HG03439 (cell line): ENCODE measurements around the gene RGS19.
A peak's percentile ranks its signal among the peaks of the same experiment; 100 is the strongest.

Experiments
- ATAC-seq: cut with Tn5 transposase; IDR thresholded peaks from one replicate; pipeline ENCODE4 v1.9.1; 2021; ENCODE audit warnings: mild to moderate bottlenecking, moderate library complexity; ENCODE audit not compliant: unreplicated experiment

The RGS19 gene

GRCh38 chr20:64065062-64065973, 14.0 kb downstream of the RGS19 start:
- no peak for ATAC-seq

- ATAC-seq = no peak
These were observed 15.1 kb downstream of the RGS19 start for GRCh38 chr20:64064145-64064698.

DNA sequence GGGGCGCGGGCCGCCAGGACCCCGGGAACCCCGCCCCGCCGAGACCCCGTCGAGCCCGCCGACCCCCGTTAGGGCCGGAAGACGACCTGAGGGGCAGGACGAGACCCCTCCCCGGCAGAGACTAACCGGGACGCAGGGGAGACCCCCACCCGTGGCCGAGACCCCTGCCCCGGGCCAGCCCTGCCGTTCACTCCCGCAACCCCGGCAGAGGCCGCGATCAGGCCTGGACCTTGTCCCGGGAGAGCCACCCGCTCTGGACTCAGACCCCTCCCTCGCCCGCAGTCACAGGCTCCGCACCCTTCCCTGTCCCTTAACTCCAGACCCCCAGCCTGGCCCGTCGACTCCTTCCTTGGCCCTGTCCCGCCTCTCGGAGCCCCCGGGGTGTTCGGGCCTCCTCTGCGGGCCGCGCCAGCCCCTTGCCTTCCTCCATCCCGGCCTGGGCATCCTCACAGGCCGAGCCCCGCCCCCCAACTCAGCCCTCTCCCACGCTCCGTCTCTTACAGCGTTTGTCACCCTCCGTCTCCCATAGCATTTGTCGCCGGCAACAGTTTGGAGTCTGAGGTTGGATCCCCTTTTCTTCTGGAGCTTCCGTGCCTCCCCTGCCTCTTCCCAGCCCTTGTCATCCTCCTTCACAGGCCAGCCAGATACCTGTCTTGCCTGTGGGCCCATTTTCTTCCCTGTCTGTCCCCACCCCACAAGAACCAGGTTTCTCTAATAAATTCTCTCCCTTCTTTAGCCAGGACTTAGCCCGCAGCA, 15.8 kb downstream of the RGS19 start:
- no peak for ATAC-seq

GRCh38 chr20:64062596-64063388, 16.5 kb downstream of the RGS19 start, which contains the start of gene TCEA2:
TCEA2 (plus strand) TSS chr20:64063198; CDS start chr20:64063313, 115 bp downstream.
- peak; percentile 65 for ATAC-seq

GRCh38 chr20:64062276-64062595, 17.1 kb downstream of the RGS19 start:
- no peak for ATAC-seq

DNA sequence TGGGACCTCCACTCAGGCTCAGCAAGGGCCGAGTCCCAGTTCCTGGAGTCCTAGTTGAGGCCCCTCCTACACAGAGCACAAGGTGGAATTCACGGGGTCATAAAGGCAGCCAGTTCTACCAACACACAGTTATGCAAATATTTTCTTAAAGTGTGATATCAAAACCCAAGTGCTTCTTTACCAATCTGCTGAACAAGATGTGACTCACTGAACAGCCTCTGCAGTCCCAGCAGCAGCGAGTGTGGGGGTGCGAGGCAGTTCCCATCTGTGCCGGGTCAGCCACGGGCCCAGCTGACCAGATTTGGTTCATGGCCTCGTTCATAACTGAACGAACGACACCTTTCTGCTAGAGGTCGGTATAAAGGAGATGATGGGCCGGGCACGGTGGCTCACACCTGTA, 20.8 kb downstream of the RGS19 start:
- no peak for ATAC-seq

DNA sequence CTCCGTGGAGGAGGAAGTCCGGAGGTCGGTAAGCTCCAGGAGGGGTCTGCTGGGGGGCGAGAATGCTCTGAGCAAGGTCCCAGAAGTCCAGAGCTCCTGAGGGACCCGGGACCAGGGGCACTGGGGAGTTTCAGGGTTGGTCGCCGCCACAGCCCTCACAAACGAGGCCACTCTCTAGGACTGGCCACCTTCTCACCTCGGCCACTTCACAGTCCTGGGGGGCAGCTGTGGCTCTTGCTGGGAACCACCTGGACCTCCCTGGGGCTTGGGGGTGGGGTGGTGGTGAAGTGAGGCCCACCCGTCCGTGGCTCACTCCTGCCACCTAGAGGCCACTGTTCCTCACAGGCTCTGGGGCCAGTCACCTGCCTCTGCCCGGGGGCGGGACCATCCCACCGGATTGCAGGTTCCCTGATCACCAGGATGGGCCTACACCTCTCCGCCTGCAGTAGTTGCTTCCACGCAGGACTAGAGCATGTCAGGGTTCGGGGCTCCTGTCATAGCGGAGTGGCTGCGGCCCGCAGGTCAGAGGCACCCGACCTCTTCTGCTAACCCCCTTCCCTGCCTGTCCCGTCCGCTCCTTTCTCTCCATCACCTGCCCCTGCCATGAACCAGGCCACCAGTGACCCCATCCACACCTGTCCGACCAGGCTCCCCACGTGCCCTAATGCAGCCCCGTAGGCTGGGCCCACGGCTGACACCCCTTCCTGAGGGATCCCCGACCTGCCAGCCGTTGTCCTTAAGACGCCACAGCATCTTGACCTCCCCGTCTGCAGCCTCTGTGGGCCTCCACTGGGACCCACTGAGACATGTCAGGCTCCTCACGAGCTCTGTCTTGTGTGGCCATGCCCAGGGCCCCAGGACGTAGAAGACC, 21.5 kb downstream of the RGS19 start:
- no peak for ATAC-seq

DNA sequence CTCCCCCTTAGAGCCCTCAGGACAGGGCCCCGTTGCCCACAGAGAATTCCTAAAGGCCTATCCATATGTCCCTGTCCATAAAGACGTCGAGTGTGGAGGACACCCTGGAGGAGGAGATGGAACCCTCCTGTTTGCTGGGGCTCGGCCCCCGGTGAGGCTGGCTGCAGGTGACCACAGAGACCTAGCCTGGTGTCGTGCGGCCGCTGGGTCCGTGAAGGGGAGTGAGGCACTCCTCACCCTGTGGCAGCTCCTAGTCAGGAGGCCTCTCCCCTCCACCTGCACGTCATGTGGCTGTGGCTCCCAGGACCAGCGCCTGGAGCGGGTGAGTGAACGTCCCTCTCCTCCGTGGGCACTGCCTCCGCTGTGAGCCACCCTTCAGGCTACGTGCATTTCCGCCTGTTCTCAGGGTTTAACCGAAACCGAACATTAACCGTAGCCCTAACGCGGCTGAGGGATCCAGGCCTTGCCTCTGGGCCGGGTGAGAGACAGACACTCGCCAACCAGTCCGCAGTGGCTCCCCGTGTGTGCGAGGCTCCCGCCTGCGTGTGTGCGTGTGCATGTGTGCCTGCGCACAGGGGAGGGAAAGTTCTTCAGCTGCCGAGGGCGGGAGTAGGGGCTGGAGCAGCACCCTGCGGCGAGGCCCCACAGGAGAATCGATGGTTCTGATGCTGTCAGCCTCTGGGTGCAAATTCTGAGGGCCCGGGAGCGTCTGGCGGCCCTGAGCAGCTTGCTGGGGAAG, 22.3 kb downstream of the RGS19 start:
- ATAC-seq = no peak

GRCh38 chr20:64056639-64056888, 22.8 kb downstream of the RGS19 start:
- ATAC-seq = no peak

DNA sequence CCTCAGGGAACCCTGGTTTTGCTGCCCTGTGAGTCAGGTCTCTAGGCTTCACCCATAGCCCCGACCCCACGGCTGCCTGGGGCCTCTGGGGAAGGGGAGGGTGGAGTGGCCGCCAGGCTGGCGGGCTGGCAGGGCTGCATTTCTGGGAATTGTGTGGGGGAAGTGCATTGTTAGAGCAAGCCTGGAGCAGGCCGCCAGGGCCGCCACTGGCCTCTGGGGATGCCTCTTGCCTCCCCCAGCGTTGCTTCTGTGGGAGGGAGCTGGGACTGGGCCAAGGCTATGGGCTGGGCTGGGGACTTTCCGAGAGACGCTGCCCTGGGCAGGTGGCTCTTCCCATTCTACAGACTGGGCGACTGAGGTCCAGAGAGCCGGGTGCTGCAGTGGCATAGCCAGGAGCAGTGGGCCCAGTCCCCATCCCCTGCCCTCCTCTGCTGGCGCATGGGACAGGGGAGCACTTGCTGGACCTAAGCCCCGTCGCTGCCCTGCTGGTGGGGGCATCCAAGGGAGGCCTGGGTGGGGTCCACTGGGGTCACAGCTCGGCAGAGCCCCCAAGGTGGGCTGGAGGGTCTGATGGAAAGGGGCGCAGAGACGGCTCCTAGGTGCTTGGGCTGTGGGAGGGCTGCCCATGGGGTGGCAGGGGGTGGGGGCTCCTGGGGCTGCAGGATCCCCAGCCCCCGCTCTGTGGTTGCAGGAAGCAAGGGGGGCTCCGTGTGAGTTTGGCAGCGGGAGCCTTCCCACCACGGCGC, 23.3 kb downstream of the RGS19 start:
- ATAC-seq = no peak

- ATAC-seq = no peak
These were observed 23.9 kb downstream of the RGS19 start for GRCh38 chr20:64055396-64055892.

DNA sequence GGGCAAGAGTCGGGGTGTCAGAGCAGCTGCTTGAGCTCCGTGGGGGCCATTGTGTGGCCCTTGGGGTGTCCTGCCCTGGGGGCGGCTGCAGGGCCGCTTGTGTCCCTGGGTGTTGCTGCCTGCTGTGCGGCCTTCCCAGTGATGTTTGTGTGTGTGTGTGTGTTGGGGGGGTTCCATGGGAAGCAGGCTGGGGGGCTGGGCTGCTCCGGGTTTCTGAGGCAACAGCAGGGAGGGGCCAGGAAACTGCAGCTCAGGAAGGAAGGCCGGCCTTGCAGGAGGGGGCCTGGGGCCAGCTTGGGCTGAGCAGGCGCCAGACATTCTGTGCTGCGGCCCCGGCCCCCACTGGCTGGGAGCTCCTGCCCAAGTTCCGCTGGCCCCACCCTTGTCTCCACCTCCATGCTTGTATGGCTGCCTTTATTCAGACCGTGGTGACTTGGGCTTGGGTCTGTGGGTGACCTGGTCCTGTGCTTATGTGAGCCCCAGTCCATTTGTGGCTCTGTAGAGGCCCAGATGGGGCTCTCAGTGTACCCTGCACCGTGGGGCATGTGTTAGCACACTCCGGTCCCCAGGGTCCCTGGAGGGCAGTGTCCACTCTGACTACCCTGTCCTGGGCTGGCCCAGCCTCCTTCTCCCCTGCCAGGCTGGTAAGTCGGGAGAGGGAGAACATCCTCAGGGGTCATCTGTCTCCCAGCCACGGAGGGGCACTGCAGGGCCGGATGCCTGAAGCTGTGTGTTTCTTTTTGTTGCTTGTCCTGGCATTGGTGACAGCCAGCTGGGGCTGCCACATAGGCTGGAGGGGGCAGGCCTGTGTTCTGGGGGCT, 25.3 kb downstream of the RGS19 start:
- no peak for ATAC-seq

GRCh38 chr20:64052987-64053840, 26.1 kb downstream of the RGS19 start:
- no peak for ATAC-seq

- no peak for ATAC-seq
These were observed 27.0 kb downstream of the RGS19 start for GRCh38 chr20:64052326-64052722.

GRCh38 chr20:64051561-64052325, 27.6 kb downstream of the RGS19 start:
- no peak for ATAC-seq

DNA sequence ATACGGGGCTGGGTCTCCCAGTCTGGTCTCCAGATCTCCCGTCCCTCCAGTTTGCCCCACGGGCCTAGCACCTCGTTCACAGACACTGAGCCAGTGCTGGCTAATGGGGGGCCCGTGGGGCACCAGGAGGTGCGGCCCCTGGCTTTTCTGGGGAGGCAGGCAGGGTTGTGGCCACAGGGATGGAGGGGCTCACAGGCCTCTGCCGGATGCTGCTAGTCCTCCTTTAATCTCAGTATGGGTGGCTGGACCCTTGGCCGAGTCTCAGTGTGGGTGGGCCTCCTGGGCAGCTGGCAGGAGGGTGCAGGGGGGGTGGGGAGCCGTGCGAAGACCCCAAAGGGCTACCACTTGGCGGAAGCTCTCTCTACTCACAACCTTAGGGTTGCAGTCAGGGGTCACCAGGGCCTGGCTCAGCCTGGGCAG, 28.3 kb downstream of the RGS19 start:
- ATAC-seq = no peak
